GM12892 (cell line): Measurements from ENCODE around the gene TLR10.

Source experiments
- POLR2A ChIP-seq: IDR thresholded peaks from 2 replicates; pipeline ENCODE4 v1.6.1; 2011; ENCODE audit warnings: low read depth, low read length, control low read depth
- POLR2AphosphoS5 ChIP-seq: IDR thresholded peaks from 2 replicates; pipeline ENCODE4 v1.6.1; 2011; ENCODE audit warnings: low read depth, low read length, control low read depth
- TAF1 ChIP-seq: IDR thresholded peaks from 2 replicates; pipeline ENCODE4 v1.6.1; 2011; ENCODE audit warnings: low read depth, mild to moderate bottlenecking, control low read depth, low read length, borderline replicate concordance

DNA sequence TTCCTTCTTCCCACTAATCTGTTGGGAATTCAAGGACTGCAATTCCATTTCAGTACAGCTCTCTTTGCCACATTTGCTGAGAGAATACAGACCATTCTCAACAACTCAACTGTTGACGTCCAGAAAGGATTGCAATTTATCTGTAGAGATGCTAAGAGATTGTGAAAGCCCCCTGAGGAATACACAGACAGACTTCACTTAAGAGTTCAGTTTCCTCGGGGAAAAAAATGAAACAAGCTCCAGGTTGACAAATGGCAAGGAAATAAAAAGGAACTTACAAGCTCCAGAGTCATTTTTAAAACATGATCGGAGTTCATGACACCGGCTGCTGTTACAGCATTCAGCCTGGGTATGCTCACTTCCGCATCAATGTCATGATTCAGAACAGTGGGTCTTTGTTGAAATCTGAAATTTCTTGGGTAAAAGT lies 13.8 kb downstream of the TLR10 start:
- no peak for TF ChIP-seq POLR2A
- TF ChIP-seq POLR2AphosphoS5: no peak
- no peak for TF ChIP-seq TAF1
